ENCODE data around the gene CBR1. TPM values are rescaled to one million over a fixed set of nuclear protein-coding genes. Genes with fewer than 3 reads are reported as not detected.

Gene CBR1
- total and polyA plus RNA-seq, 2 of the 13 experiments (the other 11 are each of a cell fraction or from before 2014, with no cell fraction given) = 33.7 to 38.7 TPM

DNA sequence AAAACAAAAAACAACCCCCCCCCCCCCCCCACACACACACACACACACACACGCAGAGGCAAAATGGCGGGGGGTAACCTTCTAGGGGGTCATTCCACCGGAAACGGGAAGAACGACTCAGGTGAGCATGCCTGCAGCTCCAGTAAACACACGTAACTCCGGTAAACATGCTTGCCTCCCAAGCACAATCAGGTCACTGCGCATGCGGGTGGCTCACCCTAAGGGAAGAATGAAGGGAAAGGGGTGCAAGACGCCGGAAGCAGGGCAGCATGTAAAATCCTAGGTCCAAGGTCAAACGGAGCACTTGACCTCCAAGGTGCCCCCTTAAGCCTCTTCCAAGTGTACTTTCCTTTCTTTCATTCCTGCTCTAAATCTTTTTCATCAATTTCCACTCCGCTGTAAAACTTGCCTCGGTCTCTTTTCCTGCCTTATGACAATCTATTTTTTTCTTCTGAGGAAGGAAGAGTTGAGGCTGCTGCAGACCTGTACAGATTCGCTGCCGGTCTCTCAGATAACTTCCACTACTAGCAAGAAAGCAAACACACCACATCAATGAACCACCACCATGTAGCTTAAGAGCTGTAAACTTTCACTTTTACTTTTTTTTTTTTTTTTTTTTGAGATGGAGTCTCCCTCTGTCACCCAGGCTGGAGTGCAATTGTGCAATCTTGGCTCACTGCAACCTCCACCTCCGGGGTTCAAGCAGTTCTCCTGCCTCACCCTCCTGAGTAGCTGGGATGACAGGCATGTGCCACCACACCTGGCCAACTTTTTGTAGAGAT, 44.0 kb downstream of the CBR1 start (continued):
- no peak for TF ChIP-seq ZNF660 (CRISPR knock-in tag; IDR thresholded peaks at IDR 0.05; ENCODE audit: borderline replicate concordance, low read depth)
- 0 out of 2 replicates have a peak, but pooled peaks have one; percentile 13 for TF ChIP-seq SMAD3 (CRISPR knock-in tag; IDR thresholded peaks at IDR 0.05)
- no peak for TF ChIP-seq TRAFD1 (CRISPR knock-in tag; IDR thresholded peaks at IDR 0.05; ENCODE audit: borderline replicate concordance)
- TF ChIP-seq ATF7-NPFF (CRISPR knock-in tag; IDR thresholded peaks at IDR 0.05; ENCODE audit: low read depth) = no peak
- TF ChIP-seq HNF1B (CRISPR knock-in tag; IDR thresholded peaks at IDR 0.05) = no peak
- TF ChIP-seq ZNF274 (CRISPR knock-in tag; IDR thresholded peaks at IDR 0.05) = no peak
- TF ChIP-seq ZKSCAN1 (IDR thresholded peaks at IDR 0.05; ENCODE audit: low read length) = no peak
- TF ChIP-seq ZNF713 (CRISPR knock-in tag; IDR thresholded peaks at IDR 0.05) = no peak
- TF ChIP-seq, protein P1, sequence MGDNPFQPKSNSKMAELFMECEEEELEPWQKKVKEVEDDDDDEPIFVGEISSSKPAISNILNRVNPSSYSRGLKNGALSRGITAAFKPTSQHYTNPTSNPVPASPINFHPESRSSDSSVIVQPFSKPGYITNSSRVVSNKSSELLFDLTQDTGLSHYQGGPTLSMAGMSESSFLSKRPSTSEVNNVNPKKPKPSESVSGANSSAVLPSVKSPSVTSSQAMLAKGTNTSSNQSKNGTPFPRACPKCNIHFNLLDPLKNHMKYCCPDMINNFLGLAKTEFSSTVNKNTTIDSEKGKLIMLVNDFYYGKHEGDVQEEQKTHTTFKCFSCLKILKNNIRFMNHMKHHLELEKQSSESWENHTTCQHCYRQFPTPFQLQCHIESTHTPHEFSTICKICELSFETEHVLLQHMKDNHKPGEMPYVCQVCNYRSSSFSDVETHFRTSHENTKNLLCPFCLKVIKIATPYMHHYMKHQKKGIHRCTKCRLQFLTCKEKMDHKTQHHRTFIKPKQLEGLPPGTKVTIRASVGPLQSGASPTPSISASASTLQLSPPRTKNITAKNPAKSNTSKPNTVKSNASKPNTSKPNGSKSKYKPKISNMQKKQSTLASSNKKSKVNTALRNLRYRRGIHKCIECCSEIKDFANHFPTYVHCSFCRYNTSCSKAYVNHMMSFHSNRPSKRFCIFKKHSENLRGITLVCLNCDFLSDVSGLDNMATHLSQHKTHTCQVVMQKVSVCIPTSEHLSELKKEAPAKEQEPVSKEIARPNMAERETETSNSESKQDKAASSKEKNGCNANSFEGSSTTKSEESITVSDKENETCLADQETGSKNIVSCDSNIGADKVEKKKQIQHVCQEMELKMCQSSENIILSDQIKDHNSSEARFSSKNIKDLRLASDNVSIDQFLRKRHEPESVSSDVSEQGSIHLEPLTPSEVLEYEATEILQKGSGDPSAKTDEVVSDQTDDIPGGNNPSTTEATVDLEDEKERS (CRISPR knock-in tag; IDR thresholded peaks at IDR 0.05) = 0 out of 2 replicates have a peak, but pooled peaks have one; percentile 2
- TF ChIP-seq CREB1 (IDR thresholded peaks at IDR 0.05) = no peak
- TF ChIP-seq CREB1 (CRISPR knock-in tag; IDR thresholded peaks at IDR 0.05) = 0 out of 2 replicates have a peak, but pooled peaks have one; percentile 25
- no peak for TF ChIP-seq ZNF362 (CRISPR knock-in tag; IDR thresholded peaks at IDR 0.05; ENCODE audit: borderline replicate concordance)
- no peak for TF ChIP-seq ZBTB1 (CRISPR knock-in tag; IDR thresholded peaks at IDR 0.05; ENCODE audit: borderline replicate concordance)
- peak; percentile 48 for TF ChIP-seq GABPA (IDR thresholded peaks at IDR 0.05; ENCODE audit: low read depth, low read length)
- peak; percentile 86 for TF ChIP-seq GABPA (CRISPR knock-in tag; IDR thresholded peaks at IDR 0.05; ENCODE audit: low read depth)
- no peak for TF ChIP-seq JARID2 (CRISPR knock-in tag; IDR thresholded peaks at IDR 0.05; ENCODE audit: insufficient replicate concordance)
- TF ChIP-seq RAD51 (IDR thresholded peaks at IDR 0.05; ENCODE audit: borderline replicate concordance) = no peak
